ENCODE data around the gene TP63.

TP63 gene

DNA sequence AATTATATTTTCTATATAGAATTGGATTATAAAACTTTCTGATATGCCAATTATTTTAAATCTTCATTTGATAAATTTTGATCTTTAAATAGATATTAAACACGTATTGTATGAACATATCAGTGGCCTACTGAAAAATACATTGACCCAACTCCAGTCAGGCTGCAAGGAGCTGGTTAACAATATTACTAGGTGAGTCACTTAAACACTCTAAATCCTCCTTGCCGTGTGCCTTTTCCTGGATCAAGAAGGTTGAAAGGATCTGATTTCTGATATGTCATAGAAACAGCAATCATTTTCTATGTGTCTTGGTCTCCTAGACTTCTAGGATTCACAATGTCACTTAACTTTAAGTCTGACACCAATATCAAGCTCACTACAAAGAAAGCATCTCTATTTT, 123.2 kb downstream of the TP63 start:
- TF ChIP-seq EP300 (IDR thresholded peaks at IDR 0.05; ENCODE audit: borderline replicate concordance) (no peak), YY1 (IDR thresholded peaks at IDR 0.05; ENCODE audit: low read depth) (no peak), USF1 (IDR thresholded peaks at IDR 0.05) (no peak), TEAD4 (IDR thresholded peaks at IDR 0.05) (no peak), ZBTB7A (IDR thresholded peaks at IDR 0.05; ENCODE audit: low read depth) (no peak), CREB1 (IDR thresholded peaks at IDR 0.05; ENCODE audit: low read depth) (no peak), CEBPB (IDR thresholded peaks at IDR 0.05) (no peak), REST (IDR thresholded peaks at IDR 0.05; ENCODE audit: low read depth) (no peak), TCF12 (IDR thresholded peaks at IDR 0.05; ENCODE audit: low read depth) (no peak), RAD21 (IDR thresholded peaks at IDR 0.05; ENCODE audit: low read depth) (no peak), EGR1 (IDR thresholded peaks at IDR 0.05) (no peak), MAX (IDR thresholded peaks at IDR 0.05) (no peak), NFIC (IDR thresholded peaks at IDR 0.05) (no peak), FOXM1 (IDR thresholded peaks at IDR 0.05; ENCODE audit: borderline replicate concordance, low read depth) (no peak), TAF1 (IDR thresholded peaks at IDR 0.05; ENCODE audit: low read depth) (no peak)

GRCh38 chr3:189756582-189757078, 125.4 kb downstream of the TP63 start:
- TF ChIP-seq TAF1 (IDR thresholded peaks at IDR 0.05; ENCODE audit: low read depth) (no peak), TCF12 (IDR thresholded peaks at IDR 0.05; ENCODE audit: low read depth) (no peak), CEBPB (IDR thresholded peaks at IDR 0.05) (no peak), CREB1 (IDR thresholded peaks at IDR 0.05; ENCODE audit: low read depth) (no peak), FOXM1 (IDR thresholded peaks at IDR 0.05; ENCODE audit: borderline replicate concordance, low read depth) (no peak), USF1 (IDR thresholded peaks at IDR 0.05) (no peak), ZBTB7A (IDR thresholded peaks at IDR 0.05; ENCODE audit: low read depth) (no peak)

DNA sequence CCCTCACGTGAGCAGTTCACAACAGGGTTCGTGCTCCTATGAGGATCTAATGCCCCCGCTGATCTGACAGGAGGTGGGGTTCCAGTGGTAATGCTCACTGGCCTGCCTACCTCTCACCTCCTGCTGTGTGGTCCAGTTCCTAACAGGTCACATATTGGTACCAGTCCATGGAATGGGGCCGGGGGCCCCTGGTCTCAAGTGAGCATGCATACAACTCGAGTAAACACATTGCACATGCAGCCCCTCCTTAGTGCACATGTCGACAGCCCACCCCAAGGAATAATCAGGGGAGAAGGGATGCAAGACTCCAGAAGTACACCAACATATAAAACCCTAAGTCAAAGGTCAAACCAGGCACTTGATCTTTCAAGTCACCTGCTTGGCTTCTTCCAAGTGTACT, 127.0 kb downstream of the TP63 start:
- TF ChIP-seq TAF1 (IDR thresholded peaks at IDR 0.05; ENCODE audit: low read depth) (no peak), TCF12 (IDR thresholded peaks at IDR 0.05; ENCODE audit: low read depth) (no peak), TEAD4 (IDR thresholded peaks at IDR 0.05) (no peak), YY1 (IDR thresholded peaks at IDR 0.05; ENCODE audit: low read depth) (no peak), REST (IDR thresholded peaks at IDR 0.05; ENCODE audit: low read depth) (no peak), EP300 (IDR thresholded peaks at IDR 0.05; ENCODE audit: borderline replicate concordance) (no peak), FOXM1 (IDR thresholded peaks at IDR 0.05; ENCODE audit: borderline replicate concordance, low read depth) (no peak), CEBPB (IDR thresholded peaks at IDR 0.05) (no peak), ZBTB7A (IDR thresholded peaks at IDR 0.05; ENCODE audit: low read depth) (no peak), NFIC (IDR thresholded peaks at IDR 0.05) (no peak), MAX (IDR thresholded peaks at IDR 0.05) (no peak), CREB1 (IDR thresholded peaks at IDR 0.05; ENCODE audit: low read depth) (no peak), USF1 (IDR thresholded peaks at IDR 0.05) (no peak), EGR1 (IDR thresholded peaks at IDR 0.05) (no peak), RAD21 (IDR thresholded peaks at IDR 0.05; ENCODE audit: low read depth) (no peak)

GRCh38 chr3:189766416-189766815, 135.2 kb downstream of the TP63 start:
- TF ChIP-seq RAD21 (IDR thresholded peaks at IDR 0.05; ENCODE audit: low read depth) (peak; percentile 17; the same call in 1 of the 2 replicates), TAF1 (IDR thresholded peaks at IDR 0.05; ENCODE audit: low read depth) (no peak), ZBTB7A (IDR thresholded peaks at IDR 0.05; ENCODE audit: low read depth) (no peak), CEBPB (IDR thresholded peaks at IDR 0.05) (peak; percentile 43; the same call in 1 of the 2 replicates), USF1 (IDR thresholded peaks at IDR 0.05) (no peak), NFIC (IDR thresholded peaks at IDR 0.05) (no peak), TCF12 (IDR thresholded peaks at IDR 0.05; ENCODE audit: low read depth) (0 out of 2 replicates have a peak, but pooled peaks have one; percentile 41), MAX (IDR thresholded peaks at IDR 0.05) (peak; percentile 36), EGR1 (IDR thresholded peaks at IDR 0.05) (no peak), EP300 (IDR thresholded peaks at IDR 0.05; ENCODE audit: borderline replicate concordance) (peak; percentile 40; the same call in 1 of the 2 replicates), YY1 (IDR thresholded peaks at IDR 0.05; ENCODE audit: low read depth) (0 out of 2 replicates have a peak, but pooled peaks have one; percentile 6), CREB1 (IDR thresholded peaks at IDR 0.05; ENCODE audit: low read depth) (no peak), TEAD4 (IDR thresholded peaks at IDR 0.05) (peak; percentile 83), REST (IDR thresholded peaks at IDR 0.05; ENCODE audit: low read depth) (no peak), FOXM1 (IDR thresholded peaks at IDR 0.05; ENCODE audit: borderline replicate concordance, low read depth) (no peak)
